ENCODE results near the gene CLRN2.

GRCh38 chr4:17521595-17521994, 6.6 kb downstream of the CLRN2 start:
- TF ChIP-seq EZH2phosphoT487 (IDR thresholded peaks at IDR 0.05; ENCODE audit: borderline replicate concordance, low read length): no peak
- TF ChIP-seq CTCF (conservative IDR thresholded peaks at IDR 0.05; ENCODE audit: low read depth, low read length): no peak
